Peyer's patch (tissue), 4 donors: ENCODE measurements around the gene CERKL. TPM values are rescaled to one million over a fixed set of nuclear protein-coding genes. Genes with fewer than 3 reads are reported as not detected.

Experiments used
- DNase-seq, 3 donors: peaks; one replicate each; pipeline ENCODE4 v3.0.0-alpha.2; 2017 to 2019
- H3K27ac ChIP-seq, 4 donors: fragments of 200-600 bp; sonication (generic); one replicate each; pipeline ENCODE4 v1.5.1; 2016 to 2019
- H3K27me3 ChIP-seq, 2 donors: fragments of 200-600 bp; sonication (generic); one replicate each; pipeline ENCODE4 v1.5.1; 2019
- H3K36me3 ChIP-seq, 3 donors: fragments of 200-600 bp; sonication (generic); one replicate each; pipeline ENCODE4 v1.5.1; 2016 to 2019
- H3K4me1 ChIP-seq, 4 donors: fragments of 200-600 bp; sonication (generic); one replicate each; pipeline ENCODE4 v1.5.1; 2016 to 2019
- H3K4me3 ChIP-seq, 4 donors: fragments of 200-600 bp; sonication (generic); 1 replicate in 3 of 4; 2 replicates in 1 of 4; pipeline ENCODE4 v1.5.1; 2016 to 2019; ENCODE audit warnings: mild to moderate bottlenecking in 1 of 4
- H3K9me3 ChIP-seq, 4 donors: fragments of 200-600 bp; sonication (generic); one replicate each; pipeline ENCODE4 v1.5.1; 2016 to 2019; ENCODE audit warnings: mild to moderate bottlenecking in 1 of 4
- POLR2A ChIP-seq, 2 donors: fragments of 450-650 bp; IDR thresholded peaks; one replicate each; pipeline ENCODE4 v1.5.1; 2017; ENCODE audit warnings: antibody characterized with exemption in 2 of 2, mild to moderate bottlenecking in 2 of 2, moderate library complexity in 2 of 2
- total RNA-seq, 4 donors: library from RNA; depleted of rRNA; stranded (reverse); fragments of >200 nt; gene quantifications; one replicate each; pipeline ENCODE4 v1.1.0, GENCODE V29; 2016
- TF ChIP-seq, protein P1 (sequence below), 6 experiments: fragments of 450-650 bp in 4 of 6; fragments of 200-600 bp in 2 of 6; sonication (generic) in 1 of 6; IDR thresholded peaks; one replicate each; pipeline ENCODE4 v1.5.1; 2017 to 2019; ENCODE audit warnings: antibody characterized with exemption in 6 of 6, mild to moderate bottlenecking in 3 of 6, moderate library complexity in 1 of 6

CERKL gene
- total RNA-seq, 4 donors from 2014 or later: 1.6 to 5.0 (median 1.7) TPM; not detected in 1

DNA sequence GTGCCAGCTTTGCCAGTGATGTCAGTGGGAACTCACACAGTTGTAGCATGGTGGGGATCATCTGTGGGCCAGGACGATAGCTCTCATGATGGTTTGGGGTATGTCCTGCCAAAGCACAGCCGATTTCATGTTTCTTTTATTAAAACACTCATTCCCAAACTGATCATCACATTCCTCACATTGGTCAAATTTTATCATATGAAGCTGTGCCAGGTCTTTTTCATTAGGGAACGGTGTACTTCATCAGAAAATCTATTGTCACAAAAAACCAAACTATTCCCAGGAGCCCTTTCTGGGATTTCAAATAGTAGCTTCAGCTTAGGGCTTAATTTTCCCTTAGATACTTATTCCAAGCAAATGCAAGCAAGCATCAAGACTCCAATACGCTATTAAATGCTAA, 157.7 kb downstream of the CERKL start:
- DNase-seq: no peak
- Histone ChIP-seq H3K27me3 (no peaks in the 10 kb centered on the region), H3K36me3 (no peaks in the 10 kb centered on the region), H3K4me1 (no peaks in the 10 kb centered on the region), H3K27ac (no peak overlapping the region), H3K4me3 (no peak overlapping the region), H3K9me3 (no peaks in the 10 kb centered on the region)
- TF ChIP-seq POLR2A (IDR thresholded peaks at IDR 0.05): no peak
- TF ChIP-seq, protein P1, sequence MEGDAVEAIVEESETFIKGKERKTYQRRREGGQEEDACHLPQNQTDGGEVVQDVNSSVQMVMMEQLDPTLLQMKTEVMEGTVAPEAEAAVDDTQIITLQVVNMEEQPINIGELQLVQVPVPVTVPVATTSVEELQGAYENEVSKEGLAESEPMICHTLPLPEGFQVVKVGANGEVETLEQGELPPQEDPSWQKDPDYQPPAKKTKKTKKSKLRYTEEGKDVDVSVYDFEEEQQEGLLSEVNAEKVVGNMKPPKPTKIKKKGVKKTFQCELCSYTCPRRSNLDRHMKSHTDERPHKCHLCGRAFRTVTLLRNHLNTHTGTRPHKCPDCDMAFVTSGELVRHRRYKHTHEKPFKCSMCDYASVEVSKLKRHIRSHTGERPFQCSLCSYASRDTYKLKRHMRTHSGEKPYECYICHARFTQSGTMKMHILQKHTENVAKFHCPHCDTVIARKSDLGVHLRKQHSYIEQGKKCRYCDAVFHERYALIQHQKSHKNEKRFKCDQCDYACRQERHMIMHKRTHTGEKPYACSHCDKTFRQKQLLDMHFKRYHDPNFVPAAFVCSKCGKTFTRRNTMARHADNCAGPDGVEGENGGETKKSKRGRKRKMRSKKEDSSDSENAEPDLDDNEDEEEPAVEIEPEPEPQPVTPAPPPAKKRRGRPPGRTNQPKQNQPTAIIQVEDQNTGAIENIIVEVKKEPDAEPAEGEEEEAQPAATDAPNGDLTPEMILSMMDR (IDR thresholded peaks at IDR 0.05): no peak

Other genes starting within 250 kb of the CERKL start
- 100 to 1,000 TPM in 1 of 4 donors, 10 to 100 TPM in 1, 1 to 10 TPM in 2; 3.8 to 109 (median 13.4) TPM for gene ITGA4, start 199.7 kb downstream of the CERKL start, total RNA-seq
- 1 to 10 TPM; 1.7 to 6.8 (median 3.1) TPM for gene NEUROD1, start 23.4 kb upstream of the CERKL start, total RNA-seq
- 100 to 1,000 TPM in 3 of 4 donors, 10 to 100 TPM in 1; 69.3 to 175 (median 123) TPM for gene ITPRID2, start 234.6 kb upstream of the CERKL start, total RNA-seq